NCI-H1048 (cell line): ENCODE results near the gene GGCX.
"Not testable (repeated sequence)": the region's sequence is repeated elsewhere in the genome, so short reads cannot be mapped to it uniquely, and the experiment has no call there.

Source experiments
- DNase-seq: peaks from one replicate; lab custom pipeline; 2025; lab: John Stamatoyannopoulos, UW

GGCX gene

GRCh38 chr2:85575739-85576138 is 14.4 kb upstream of the GGCX start:
- no peak for DNase-seq

GRCh38 chr2:85566265-85566664 is 5.0 kb upstream of the GGCX start:
- no peak for DNase-seq

- no peak for DNase-seq
Observed at GRCh38 chr2:85564144-85564563, 2.9 kb upstream of the GGCX start.

- DNase-seq: no peak
Observed at GRCh38 chr2:85560812-85561279, 447 bp downstream of the GGCX start.

GRCh38 chr2:85560403-85560726 is 928 bp downstream of the GGCX start:
- DNase-seq: not testable (repeated sequence)

- no peak for DNase-seq
Observed at GRCh38 chr2:85558160-85558559, 3.1 kb downstream of the GGCX start.

- DNase-seq: no peak
Observed at GRCh38 chr2:85557130-85557529, 4.2 kb downstream of the GGCX start.

GRCh38 chr2:85554980-85555612 is 6.2 kb downstream of the GGCX start:
- no peak for DNase-seq

- DNase-seq: no peak
Observed at GRCh38 chr2:85553184-85553583, 8.1 kb downstream of the GGCX start.

GRCh38 chr2:85551698-85552678 is 9.3 kb downstream of the GGCX start:
- DNase-seq: peak; percentile 33

GRCh38 chr2:85550486-85550885 is 10.8 kb downstream of the GGCX start:
- DNase-seq: no peak

GRCh38 chr2:85549826-85550225 is 11.5 kb downstream of the GGCX start:
- DNase-seq: no peak

- DNase-seq: no peak
Observed at GRCh38 chr2:85549095-85549494, 12.2 kb downstream of the GGCX start.

GRCh38 chr2:85548608-85548900 is 12.7 kb downstream of the GGCX start:
- no peak for DNase-seq

GRCh38 chr2:85547859-85548607 is 13.3 kb downstream of the GGCX start:
- DNase-seq: no peak

GRCh38 chr2:85547089-85547858 is 14.0 kb downstream of the GGCX start:
- DNase-seq: no peak

GRCh38 chr2:85545780-85546240 is 15.5 kb downstream of the GGCX start:
- DNase-seq: no peak

- DNase-seq: not testable (repeated sequence)
Observed at GRCh38 chr2:85544915-85545779, 16.1 kb downstream of the GGCX start.

GRCh38 chr2:85544254-85544691 is 17.0 kb downstream of the GGCX start:
- DNase-seq: not testable (repeated sequence)

- no peak for DNase-seq
Observed at GRCh38 chr2:85542777-85543176, 18.5 kb downstream of the GGCX start.
